Osteocyte (in vitro differentiated cells): ENCODE data around the gene PLTP. TPM values are rescaled to one million over a fixed set of nuclear protein-coding genes. Genes with fewer than 3 reads are reported as not detected.

ENCODE experiments used
- DNase-seq: peaks from one replicate; pipeline ENCODE4 v3.0.0; 2021; ENCODE audit warnings: mixed read lengths; ENCODE audit not compliant: unreplicated experiment; ENCODE audit errors: extremely low spot score
- H3K27ac Mint-ChIP-seq: one replicate; pipeline ENCODE4 v1.8.0; 2021; ENCODE audit warnings: mild to moderate bottlenecking, mixed read lengths; ENCODE audit not compliant: unreplicated experiment
- H3K27me3 Mint-ChIP-seq: one replicate; pipeline ENCODE4 v1.8.0; 2021; ENCODE audit warnings: mixed read lengths; ENCODE audit not compliant: unreplicated experiment
- H3K36me3 Mint-ChIP-seq: one replicate; pipeline ENCODE4 v1.8.0; 2021; ENCODE audit warnings: mixed read lengths; ENCODE audit not compliant: unreplicated experiment
- H3K4me1 Mint-ChIP-seq: one replicate; pipeline ENCODE4 v1.8.0; 2021; ENCODE audit warnings: mixed read lengths; ENCODE audit not compliant: unreplicated experiment
- H3K4me3 Mint-ChIP-seq: one replicate; pipeline ENCODE4 v1.8.0; 2021; ENCODE audit warnings: mild to moderate bottlenecking, moderate library complexity, mixed read lengths; ENCODE audit not compliant: unreplicated experiment
- H3K9me3 Mint-ChIP-seq: one replicate; pipeline ENCODE4 v1.8.0; 2021; ENCODE audit warnings: mixed read lengths; ENCODE audit not compliant: unreplicated experiment
- total RNA-seq: library from RNA; stranded (reverse); gene quantifications from 2 replicates; pipeline ENCODE4 v1.2.1, GENCODE V29; 2021
- TF ChIP-seq, protein P1 (sequence below): fragments of 200-600 bp; sonication (generic); IDR thresholded peaks from 2 replicates; pipeline ENCODE4 v1.5.0; 2021; ENCODE audit warnings: antibody characterized with exemption, mild to moderate bottlenecking, moderate library complexity

PLTP gene
- total RNA-seq, 1 donor from 2014 or later = 195 TPM

DNA sequence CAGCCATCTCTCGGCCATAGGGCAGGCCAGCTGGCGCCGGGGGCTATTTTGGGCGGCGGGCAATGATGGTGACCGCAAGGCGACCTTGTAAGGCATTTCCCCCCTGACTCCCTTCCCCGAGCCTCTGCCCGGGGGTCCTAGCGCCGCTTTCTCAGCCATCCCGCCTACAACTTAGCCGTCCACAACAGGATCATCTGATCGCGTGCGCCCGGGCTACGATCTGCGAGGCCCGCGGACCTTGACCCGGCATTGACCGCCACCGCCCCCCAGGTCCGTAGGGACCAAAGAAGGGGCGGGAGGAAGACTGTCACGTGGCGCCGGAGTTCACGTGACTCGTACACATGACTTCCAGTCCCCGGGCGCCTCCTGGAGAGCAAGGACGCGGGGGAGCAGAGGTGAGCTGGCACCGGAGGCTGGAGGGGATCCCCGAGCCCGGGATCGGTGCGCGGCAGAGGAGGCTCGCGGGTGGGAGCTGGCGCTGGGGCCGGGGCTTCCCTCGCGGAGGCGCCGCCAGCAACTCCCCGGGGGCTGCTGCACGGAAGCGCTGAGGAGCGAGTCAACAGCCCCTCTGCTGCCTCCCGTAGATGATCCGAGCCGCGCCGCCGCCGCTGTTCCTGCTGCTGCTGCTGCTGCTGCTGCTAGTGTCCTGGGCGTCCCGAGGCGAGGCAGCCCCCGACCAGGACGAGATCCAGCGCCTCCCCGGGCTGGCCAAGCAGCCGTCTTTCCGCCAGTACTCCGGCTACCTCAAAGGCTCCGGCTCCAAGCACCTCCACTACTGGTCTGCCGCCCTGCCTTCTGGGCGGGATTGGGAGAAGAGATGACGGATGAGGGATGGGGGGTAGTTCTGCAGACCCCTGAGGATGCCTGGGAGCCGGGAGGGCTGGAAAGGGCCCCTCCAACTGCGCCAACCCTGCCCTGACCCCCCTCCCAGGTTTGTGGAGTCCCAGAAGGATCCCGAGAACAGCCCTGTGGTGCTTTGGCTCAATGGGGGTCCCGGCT, 20.7 kb downstream of the PLTP start, which contains the start of the genes CTSA and NEURL2:
CTSA (plus strand) TSS at position 351 of the 999 bp plus-strand sequence; CDS start at position 585, 234 bp downstream.
NEURL2 (minus strand) TSS at position 224 of the 999 bp plus-strand sequence; CDS start at position 7, 217 bp downstream.
- peak within 1 kb of the TSS; percentile 88 for H3K4me3 Mint-ChIP-seq
- H3K9me3 Mint-ChIP-seq = no peaks in the 10 kb centered on the region
- DNase-seq = peak; percentile 95
- H3K27me3 Mint-ChIP-seq = no peaks in the 10 kb centered on the region
- TF ChIP-seq, protein P1, sequence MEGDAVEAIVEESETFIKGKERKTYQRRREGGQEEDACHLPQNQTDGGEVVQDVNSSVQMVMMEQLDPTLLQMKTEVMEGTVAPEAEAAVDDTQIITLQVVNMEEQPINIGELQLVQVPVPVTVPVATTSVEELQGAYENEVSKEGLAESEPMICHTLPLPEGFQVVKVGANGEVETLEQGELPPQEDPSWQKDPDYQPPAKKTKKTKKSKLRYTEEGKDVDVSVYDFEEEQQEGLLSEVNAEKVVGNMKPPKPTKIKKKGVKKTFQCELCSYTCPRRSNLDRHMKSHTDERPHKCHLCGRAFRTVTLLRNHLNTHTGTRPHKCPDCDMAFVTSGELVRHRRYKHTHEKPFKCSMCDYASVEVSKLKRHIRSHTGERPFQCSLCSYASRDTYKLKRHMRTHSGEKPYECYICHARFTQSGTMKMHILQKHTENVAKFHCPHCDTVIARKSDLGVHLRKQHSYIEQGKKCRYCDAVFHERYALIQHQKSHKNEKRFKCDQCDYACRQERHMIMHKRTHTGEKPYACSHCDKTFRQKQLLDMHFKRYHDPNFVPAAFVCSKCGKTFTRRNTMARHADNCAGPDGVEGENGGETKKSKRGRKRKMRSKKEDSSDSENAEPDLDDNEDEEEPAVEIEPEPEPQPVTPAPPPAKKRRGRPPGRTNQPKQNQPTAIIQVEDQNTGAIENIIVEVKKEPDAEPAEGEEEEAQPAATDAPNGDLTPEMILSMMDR = no peak
- peak within 1 kb of the TSS; percentile 93 for H3K27ac Mint-ChIP-seq
- H3K36me3 Mint-ChIP-seq = peaks cover 8% of the 10 kb centered on the region
- peaks cover 19% of the 10 kb centered on the region for H3K4me1 Mint-ChIP-seq

DNA sequence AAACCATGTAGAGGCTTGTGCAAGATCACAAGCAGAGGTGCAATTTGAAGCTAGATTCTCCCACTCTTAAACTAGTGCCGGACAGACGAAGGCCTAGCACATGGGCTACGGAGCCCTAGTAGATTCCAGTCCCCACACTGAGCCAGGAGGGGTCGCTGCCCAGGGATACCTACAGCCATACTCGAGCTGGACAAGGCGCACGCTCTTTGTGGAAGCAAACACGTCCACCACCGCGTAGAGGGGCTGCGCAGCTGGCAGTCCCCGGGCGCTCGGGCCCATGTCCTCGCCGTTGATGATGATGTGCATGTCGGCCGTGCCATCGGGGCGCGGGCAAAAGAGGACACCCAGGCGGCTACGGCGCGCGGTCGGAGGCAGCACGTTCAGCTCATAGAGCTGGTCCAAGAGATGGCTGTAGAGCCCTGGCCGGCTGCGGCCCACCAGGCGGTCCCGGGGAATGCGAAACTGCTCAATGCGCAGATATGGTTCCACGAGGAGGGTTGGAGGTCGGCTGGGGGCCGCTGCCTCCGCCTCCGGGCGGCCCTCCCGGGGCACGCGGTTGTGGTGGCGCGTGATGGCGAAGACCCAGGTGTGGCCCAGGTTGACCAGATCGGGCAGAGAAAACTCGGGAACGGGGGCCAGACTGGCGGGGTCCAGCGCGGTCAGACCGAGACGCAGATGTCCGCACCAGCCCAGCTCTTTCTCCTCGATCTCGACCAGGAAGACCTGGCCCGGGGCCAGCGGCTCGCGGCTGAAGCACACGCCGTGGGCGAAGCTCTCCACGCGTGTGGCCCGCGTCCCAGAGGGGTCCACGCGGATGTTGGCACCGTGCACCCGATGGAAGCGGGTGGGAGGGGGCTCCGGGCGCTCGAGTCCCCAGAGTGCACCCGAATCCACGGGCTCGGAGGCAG, 21.6 kb downstream of the PLTP start:
- Mint-ChIP-seq H3K27me3 (no peaks in the 10 kb centered on the region), H3K36me3 (peaks cover 8% of the 10 kb centered on the region), H3K9me3 (no peaks in the 10 kb centered on the region), H3K27ac (peak overlapping the region; percentile 93), H3K4me1 (peaks cover 22% of the 10 kb centered on the region), H3K4me3 (peak overlapping the region; percentile 88)
- TF ChIP-seq, protein P1 = peak; percentile 84
- DNase-seq = peak; percentile 94

DNA sequence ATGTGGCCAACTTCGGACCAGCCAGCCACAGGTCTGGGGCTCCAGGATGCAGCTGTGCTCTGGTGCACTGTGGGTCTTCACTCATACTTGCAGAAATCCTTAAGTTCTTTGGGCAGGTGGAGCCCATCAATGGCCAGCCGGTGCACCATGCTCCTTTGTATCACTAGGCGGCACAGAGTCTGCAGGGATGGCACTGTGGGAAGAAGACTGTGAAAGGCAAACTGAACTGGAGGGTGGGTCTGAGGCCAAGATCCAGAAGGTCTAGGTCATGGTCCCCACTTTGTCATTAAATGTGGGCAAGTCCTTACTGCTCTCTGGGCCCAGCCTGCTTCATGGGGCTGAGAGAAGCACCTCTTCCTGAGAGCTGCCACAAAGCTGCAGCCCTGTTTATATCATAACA, 23.3 kb downstream of the PLTP start:
- Mint-ChIP-seq H3K4me3 (no peak overlapping the region), H3K4me1 (peaks cover 28% of the 10 kb centered on the region), H3K9me3 (no peaks in the 10 kb centered on the region), H3K27ac (no peak overlapping the region), H3K36me3 (peaks cover 2% of the 10 kb centered on the region), H3K27me3 (no peaks in the 10 kb centered on the region)
- DNase-seq = no peak
- TF ChIP-seq, protein P1 = no peak

DNA sequence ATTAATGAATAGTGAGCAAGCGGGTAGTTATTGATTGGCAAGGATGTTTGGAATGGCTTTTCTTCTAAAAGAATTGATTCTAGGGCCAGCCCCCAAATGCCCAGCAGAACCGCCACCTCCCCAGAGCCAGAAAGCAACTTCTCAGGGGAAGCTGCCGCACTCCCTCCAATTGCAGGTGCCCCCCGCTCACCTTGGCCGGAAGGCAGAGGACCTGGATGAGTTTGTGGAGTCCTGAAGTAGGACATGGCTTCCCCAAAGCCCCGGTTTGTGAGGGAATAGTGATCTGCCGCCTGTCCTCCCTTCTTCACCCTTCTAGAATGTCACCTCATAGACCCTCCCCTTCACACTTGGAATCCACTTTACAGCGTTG, 24.6 kb downstream of the PLTP start, which contains the start of gene SPATA25:
SPATA25 (minus strand) TSS at position 277 of the 370 bp plus-strand sequence; CDS start at position 245, 32 bp downstream.
- Mint-ChIP-seq H3K27me3 (no peaks in the 10 kb centered on the region), H3K4me3 (no peak within 1 kb of the TSS), H3K4me1 (peaks cover 24% of the 10 kb centered on the region), H3K27ac (no peak within 1 kb of the TSS), H3K36me3 (peaks cover 10% of the 10 kb centered on the region), H3K9me3 (no peaks in the 10 kb centered on the region)
- no peak for DNase-seq
- TF ChIP-seq, protein P1 = no peak
